ENCODE data around the gene F10. TPM values are rescaled to one million over a fixed set of nuclear protein-coding genes. Genes with fewer than 3 reads are reported as not detected.
"Not testable (repeated sequence)": the region's sequence is repeated elsewhere in the genome, so short reads cannot be mapped to it uniquely, and the experiment has no call there.

The F10 gene
- total and polyA plus RNA-seq, 2 donors (not counting 1 experiment from before 2014, with no cell fraction given): not detected

DNA sequence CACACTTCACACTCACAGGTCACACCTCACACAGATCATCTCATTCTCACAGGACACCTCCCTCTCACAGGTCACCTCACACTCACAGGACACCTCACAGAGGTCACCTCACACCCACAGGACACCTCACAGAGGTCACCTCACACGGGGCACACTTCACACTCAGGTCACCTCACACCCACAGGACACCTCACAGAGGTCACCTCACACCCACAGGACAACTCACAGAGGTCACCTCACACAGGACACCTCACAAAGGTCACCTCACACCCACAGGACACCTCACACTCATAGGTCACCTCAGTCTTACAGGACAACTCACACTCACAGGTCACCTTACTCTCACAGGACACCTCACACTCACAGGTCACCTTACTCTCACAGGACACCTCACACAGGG, 10.1 kb upstream of the F10 start:
- H3K4me2 ChIP-seq (replicated peaks; ENCODE audit: low read depth, low read length, poor library complexity, severe bottlenecking); H3K27me3 Mint-ChIP-seq; H3K9ac ChIP-seq (ENCODE audit: low read length); intact Hi-C loops (cut with micrococcal nuclease); H3K4me1 ChIP-seq (ENCODE audit: control insufficient read depth in 2 of 2, insufficient read depth in 2 of 2, low read length in 2 of 2); H3K4me3 ChIP-seq (ENCODE audit: control extremely low read depth in 1 of 5, extremely low read depth in 1 of 5, insufficient read depth in 1 of 5, low read depth in 2 of 5, low read length in 4 of 5); H2AFZ ChIP-seq (ENCODE audit: insufficient read depth, low read depth, low read length, poor library complexity, severe bottlenecking); ATAC-seq (ENCODE audit: low read depth); H3K27ac Mint-ChIP-seq; H3K4me3 Mint-ChIP-seq; H3K27ac ChIP-seq (ENCODE audit: low read length in 2 of 2); H4K20me1 ChIP-seq (ENCODE audit: control insufficient read depth, insufficient read depth, low read length, poor library complexity, severe bottlenecking); H3K9me3 Mint-ChIP-seq (ENCODE audit: insufficient read depth); H3K36me3 ChIP-seq (replicated peaks in 1 of 2; ENCODE audit: control extremely low read depth in 1 of 2, control insufficient read depth in 1 of 2, extremely low read depth in 1 of 2, insufficient read depth in 2 of 2, low read length in 1 of 2); DNase-seq; H3K79me2 ChIP-seq (ENCODE audit: control insufficient read depth, insufficient read depth, low read length); CTCF ChIA-PET; H3K4me1 Mint-ChIP-seq; POLR2A ChIA-PET: not testable (repeated sequence)
- WGBS (ENCODE audit: insufficient coverage): 71% methylated on average over 1 of the region's 1 CpG
- Histone ChIP-seq H3K9me3 (ENCODE audit: control extremely low read depth in 1 of 3, control insufficient read depth in 2 of 3, insufficient read depth in 1 of 3, low read length in 2 of 3) (peaks cover 0 to 13% (median 0%) of the 10 kb centered on the region in 3 donors), H3K27me3 (replicated peaks in 1 of 4; ENCODE audit: control extremely low read depth in 1 of 4, control insufficient read depth in 3 of 4, insufficient read depth in 4 of 4, low read length in 3 of 4) (peaks cover 0 to 16% (median 2%) of the 10 kb centered on the region in 4 experiments)

DNA sequence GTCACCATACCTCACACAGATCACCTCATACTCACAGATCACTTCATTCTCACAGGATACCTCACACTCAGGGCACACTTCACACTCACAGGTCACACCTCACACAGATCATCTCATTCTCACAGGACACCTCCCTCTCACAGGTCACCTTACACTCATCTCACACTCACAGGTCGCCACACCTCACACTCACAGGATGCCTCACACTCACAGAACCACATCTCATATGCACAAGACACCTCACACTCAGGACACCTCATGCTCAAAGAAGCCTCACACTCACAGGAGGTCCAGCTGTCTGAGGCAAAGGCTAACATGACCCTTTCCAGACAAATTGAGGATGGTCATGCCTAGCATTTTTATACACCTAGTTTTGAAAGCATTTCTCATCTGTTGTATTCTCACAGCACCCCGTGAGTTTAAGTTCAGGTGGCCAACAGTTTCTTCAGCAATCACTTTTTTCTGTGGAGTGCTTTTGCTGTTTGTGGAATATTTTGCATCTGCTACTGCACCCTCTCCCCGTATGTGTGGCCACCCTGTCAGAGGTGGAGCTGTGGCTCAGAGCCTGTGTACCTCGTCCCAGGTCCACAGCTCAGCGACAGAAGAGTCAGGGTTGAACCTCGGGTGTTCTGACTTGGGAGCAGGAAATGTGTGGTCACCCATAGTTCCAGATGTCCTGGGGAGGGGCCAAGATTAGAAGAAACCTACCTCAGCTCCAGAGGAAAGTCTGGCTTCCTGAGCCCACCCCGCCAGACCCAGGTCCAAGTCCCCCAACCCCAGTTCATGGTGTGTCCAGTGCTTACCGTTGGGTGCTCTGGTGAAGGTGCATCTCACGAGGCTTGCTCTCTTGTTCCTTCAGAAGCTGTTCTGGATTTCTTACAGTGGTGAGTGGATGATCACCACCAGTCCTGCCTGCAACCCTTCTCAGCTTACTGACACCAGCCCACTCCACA, 9.4 kb upstream of the F10 start:
- Mint-ChIP-seq H3K27ac (no peak overlapping the region), H3K27me3 (peaks cover 3% of the 10 kb centered on the region), H3K9me3 (ENCODE audit: insufficient read depth) (no peaks in the 10 kb centered on the region), H3K4me1 (no peaks in the 10 kb centered on the region), H3K4me3 (no peak overlapping the region)
- Histone ChIP-seq H3K4me2 (replicated peaks; ENCODE audit: low read depth, low read length, poor library complexity, severe bottlenecking) (no peak overlapping the region), H3K9ac (ENCODE audit: low read length) (no peak overlapping the region), H3K4me3 (ENCODE audit: control extremely low read depth in 1 of 5, extremely low read depth in 1 of 5, insufficient read depth in 1 of 5, low read depth in 2 of 5, low read length in 4 of 5) (no peak overlapping the region), H3K27ac (ENCODE audit: low read length in 2 of 2) (no peak overlapping the region), H3K4me1 (ENCODE audit: control insufficient read depth in 2 of 2, insufficient read depth in 2 of 2, low read length in 2 of 2) (peaks cover 0 to 3% of the 10 kb centered on the region in 2 donors), H4K20me1 (ENCODE audit: control insufficient read depth, insufficient read depth, low read length, poor library complexity, severe bottlenecking) (no peaks in the 10 kb centered on the region), H3K79me2 (ENCODE audit: control insufficient read depth, insufficient read depth, low read length) (no peaks in the 10 kb centered on the region), H2AFZ (ENCODE audit: insufficient read depth, low read depth, low read length, poor library complexity, severe bottlenecking) (no peak overlapping the region), H3K27me3 (replicated peaks in 1 of 4; ENCODE audit: control extremely low read depth in 1 of 4, control insufficient read depth in 3 of 4, insufficient read depth in 4 of 4, low read length in 3 of 4) (peaks cover 0 to 16% (median 2%) of the 10 kb centered on the region in 4 experiments), H3K36me3 (replicated peaks in 1 of 2; ENCODE audit: control extremely low read depth in 1 of 2, control insufficient read depth in 1 of 2, extremely low read depth in 1 of 2, insufficient read depth in 2 of 2, low read length in 1 of 2) (no peaks in the 10 kb centered on the region), H3K9me3 (ENCODE audit: control extremely low read depth in 1 of 3, control insufficient read depth in 2 of 3, insufficient read depth in 1 of 3, low read length in 2 of 3) (peaks cover 0 to 13% (median 0%) of the 10 kb centered on the region in 3 donors)
- no peak for ATAC-seq (ENCODE audit: low read depth)
- CTCF ChIA-PET: no interaction called here
- TF ChIP-seq EZH2 (IDR thresholded peaks at IDR 0.05; ENCODE audit: borderline replicate concordance, insufficient read depth, low read depth, low read length, poor library complexity, severe bottlenecking): no peak
- TF ChIP-seq, protein P1, sequence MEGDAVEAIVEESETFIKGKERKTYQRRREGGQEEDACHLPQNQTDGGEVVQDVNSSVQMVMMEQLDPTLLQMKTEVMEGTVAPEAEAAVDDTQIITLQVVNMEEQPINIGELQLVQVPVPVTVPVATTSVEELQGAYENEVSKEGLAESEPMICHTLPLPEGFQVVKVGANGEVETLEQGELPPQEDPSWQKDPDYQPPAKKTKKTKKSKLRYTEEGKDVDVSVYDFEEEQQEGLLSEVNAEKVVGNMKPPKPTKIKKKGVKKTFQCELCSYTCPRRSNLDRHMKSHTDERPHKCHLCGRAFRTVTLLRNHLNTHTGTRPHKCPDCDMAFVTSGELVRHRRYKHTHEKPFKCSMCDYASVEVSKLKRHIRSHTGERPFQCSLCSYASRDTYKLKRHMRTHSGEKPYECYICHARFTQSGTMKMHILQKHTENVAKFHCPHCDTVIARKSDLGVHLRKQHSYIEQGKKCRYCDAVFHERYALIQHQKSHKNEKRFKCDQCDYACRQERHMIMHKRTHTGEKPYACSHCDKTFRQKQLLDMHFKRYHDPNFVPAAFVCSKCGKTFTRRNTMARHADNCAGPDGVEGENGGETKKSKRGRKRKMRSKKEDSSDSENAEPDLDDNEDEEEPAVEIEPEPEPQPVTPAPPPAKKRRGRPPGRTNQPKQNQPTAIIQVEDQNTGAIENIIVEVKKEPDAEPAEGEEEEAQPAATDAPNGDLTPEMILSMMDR (IDR thresholded peaks at IDR 0.05): no peak
- intact Hi-C loops (cut with micrococcal nuclease): no loop called here
- no peak for DNase-seq
- POLR2A ChIA-PET: no interaction called here
- 18% methylated on average over 6 of the region's 9 CpGs for WGBS (ENCODE audit: insufficient coverage)
